ENCODE measurements around the gene KCTD21.

Gene KCTD21

GRCh38 chr11:78168539-78169477, 19.6 kb downstream of the KCTD21 start:
- no peak for TF ChIP-seq SIN3A (IDR thresholded peaks at IDR 0.05; ENCODE audit: borderline replicate concordance, insufficient read depth, low read length)
- TF ChIP-seq POLR2AphosphoS5 (IDR thresholded peaks at IDR 0.05; ENCODE audit: low read depth, low read length), result no peak
- TF ChIP-seq FOXP2 (optimal IDR thresholded peaks at IDR 0.05; ENCODE audit: borderline replicate concordance, extremely low read depth, extremely low read length, insufficient read depth), result no peak
- no peak for TF ChIP-seq TAF1 (IDR thresholded peaks at IDR 0.05; ENCODE audit: borderline replicate concordance, insufficient read depth, low read length)
- no peak for TF ChIP-seq REST (IDR thresholded peaks at IDR 0.05; ENCODE audit: insufficient read depth in 1 of 2, low read depth in 2 of 2, low read length in 2 of 2)

GRCh38 chr11:78166855-78167469, 21.5 kb downstream of the KCTD21 start:
- TF ChIP-seq REST (IDR thresholded peaks at IDR 0.05; ENCODE audit: insufficient read depth in 1 of 2, low read depth in 2 of 2, low read length in 2 of 2), result no peak
- TF ChIP-seq SIN3A (IDR thresholded peaks at IDR 0.05; ENCODE audit: borderline replicate concordance, insufficient read depth, low read length), result no peak
- no peak for TF ChIP-seq FOXP2 (optimal IDR thresholded peaks at IDR 0.05; ENCODE audit: borderline replicate concordance, extremely low read depth, extremely low read length, insufficient read depth)
- TF ChIP-seq POLR2AphosphoS5 (IDR thresholded peaks at IDR 0.05; ENCODE audit: low read depth, low read length), result no peak
- TF ChIP-seq TAF1 (IDR thresholded peaks at IDR 0.05; ENCODE audit: borderline replicate concordance, insufficient read depth, low read length), result no peak

- TF ChIP-seq REST (IDR thresholded peaks at IDR 0.05; ENCODE audit: insufficient read depth in 1 of 2, low read depth in 2 of 2, low read length in 2 of 2) (no peak), POLR2AphosphoS5 (IDR thresholded peaks at IDR 0.05; ENCODE audit: low read depth, low read length) (no peak), SIN3A (IDR thresholded peaks at IDR 0.05; ENCODE audit: borderline replicate concordance, insufficient read depth, low read length) (no peak), FOXP2 (optimal IDR thresholded peaks at IDR 0.05; ENCODE audit: borderline replicate concordance, extremely low read depth, extremely low read length, insufficient read depth) (no peak), TAF1 (IDR thresholded peaks at IDR 0.05; ENCODE audit: borderline replicate concordance, insufficient read depth, low read length) (no peak)
Measured at GRCh38 chr11:78164471-78164870, 24.0 kb downstream of the KCTD21 start.

- TF ChIP-seq TAF1 (IDR thresholded peaks at IDR 0.05; ENCODE audit: borderline replicate concordance, insufficient read depth, low read length) (no peak), SIN3A (IDR thresholded peaks at IDR 0.05; ENCODE audit: borderline replicate concordance, insufficient read depth, low read length) (no peak), FOXP2 (optimal IDR thresholded peaks at IDR 0.05; ENCODE audit: borderline replicate concordance, extremely low read depth, extremely low read length, insufficient read depth) (no peak), POLR2AphosphoS5 (IDR thresholded peaks at IDR 0.05; ENCODE audit: low read depth, low read length) (no peak), REST (IDR thresholded peaks at IDR 0.05; ENCODE audit: insufficient read depth in 1 of 2, low read depth in 2 of 2, low read length in 2 of 2) (no peak)
Measured at GRCh38 chr11:78163828-78164227, 24.6 kb downstream of the KCTD21 start.
